ENCODE data around the gene HABP2.

The HABP2 gene

GRCh38 chr10:113554214-113554613 is 1.4 kb downstream of the HABP2 start:
- TF ChIP-seq FOXA1 (IDR thresholded peaks at IDR 0.05) (no peak), SP1 (IDR thresholded peaks at IDR 0.05) (no peak), LEF1 (IDR thresholded peaks at IDR 0.05; ENCODE audit: borderline replicate concordance) (no peak), FOXM1 (IDR thresholded peaks at IDR 0.05; ENCODE audit: borderline replicate concordance) (no peak)
- CTCF ChIA-PET = interaction anchor here (0.8 to 1.4 kb wide), 2 partner anchors 9 to 13 kb away, joined by 3 read pairs; no protein-coding TSS in a partner anchor
- DNase-seq (ENCODE audit: extremely low spot score) = no peak
- POLR2A ChIA-PET = no interaction called here

GRCh38 chr10:113555245-113555644 is 2.4 kb downstream of the HABP2 start:
- POLR2A ChIA-PET = no interaction called here
- CTCF ChIA-PET = interaction anchor here (0.8 to 1.4 kb wide), 2 partner anchors 8 to 14 kb away, joined by 3 read pairs; no protein-coding TSS in a partner anchor
- DNase-seq (ENCODE audit: extremely low spot score) = no peak
- no peak for TF ChIP-seq PKNOX1 (IDR thresholded peaks at IDR 0.05)
- no peak for TF ChIP-seq LEF1 (IDR thresholded peaks at IDR 0.05; ENCODE audit: borderline replicate concordance)
- TF ChIP-seq SUZ12 (IDR thresholded peaks at IDR 0.05) = no peak
- no peak for TF ChIP-seq HDGF (IDR thresholded peaks at IDR 0.05; ENCODE audit: borderline replicate concordance)
- no peak for TF ChIP-seq CTBP1 (IDR thresholded peaks at IDR 0.05; ENCODE audit: borderline replicate concordance)
- TF ChIP-seq ELF4 (IDR thresholded peaks at IDR 0.05) = no peak
- no peak for TF ChIP-seq ARNT (IDR thresholded peaks at IDR 0.05)

- ChIA-PET POLR2A (no interaction called here), CTCF (interaction anchor here (1.1 kb wide), 1 partner anchor 35 kb away, joined by 3 read pairs; no protein-coding TSS in a partner anchor)
- DNase-seq (ENCODE audit: extremely low spot score) = no peak
- TF ChIP-seq L3MBTL2 (conservative IDR thresholded peaks at IDR 0.05) (no peak), SP1 (IDR thresholded peaks at IDR 0.05) (no peak), ELF4 (IDR thresholded peaks at IDR 0.05) (no peak), LEF1 (IDR thresholded peaks at IDR 0.05; ENCODE audit: borderline replicate concordance) (no peak), HDGF (IDR thresholded peaks at IDR 0.05; ENCODE audit: borderline replicate concordance) (no peak), FOXA1 (IDR thresholded peaks at IDR 0.05) (no peak)
These were observed 2.9 kb downstream of the HABP2 start for GRCh38 chr10:113555751-113556150.

- POLR2A ChIA-PET = no interaction called here
- DNase-seq (ENCODE audit: extremely low spot score) = no peak
- TF ChIP-seq SUZ12 (IDR thresholded peaks at IDR 0.05) (no peak), PKNOX1 (IDR thresholded peaks at IDR 0.05) (no peak), FOXK2 (IDR thresholded peaks at IDR 0.05) (no peak), BHLHE40 (IDR thresholded peaks at IDR 0.05; ENCODE audit: borderline replicate concordance) (no peak), LEF1 (IDR thresholded peaks at IDR 0.05; ENCODE audit: borderline replicate concordance) (no peak), CTBP1 (IDR thresholded peaks at IDR 0.05; ENCODE audit: borderline replicate concordance) (no peak), HDGF (IDR thresholded peaks at IDR 0.05; ENCODE audit: borderline replicate concordance) (no peak), L3MBTL2 (conservative IDR thresholded peaks at IDR 0.05) (no peak), ZNF384 (IDR thresholded peaks at IDR 0.05) (no peak), SP1 (IDR thresholded peaks at IDR 0.05) (no peak), ELF4 (IDR thresholded peaks at IDR 0.05) (no peak), ARNT (IDR thresholded peaks at IDR 0.05) (no peak), FOXA1 (IDR thresholded peaks at IDR 0.05) (no peak), NFRKB (IDR thresholded peaks at IDR 0.05) (no peak), TARDBP (IDR thresholded peaks at IDR 0.05) (no peak), FOXM1 (IDR thresholded peaks at IDR 0.05; ENCODE audit: borderline replicate concordance) (no peak)
- CTCF ChIA-PET = no interaction called here
These were observed 4.6 kb downstream of the HABP2 start for GRCh38 chr10:113557424-113557862.

- ChIA-PET CTCF (no interaction called here), POLR2A (no interaction called here)
- TF ChIP-seq TARDBP (IDR thresholded peaks at IDR 0.05) (no peak), FOXA1 (IDR thresholded peaks at IDR 0.05) (no peak), ELF4 (IDR thresholded peaks at IDR 0.05) (no peak), SUZ12 (IDR thresholded peaks at IDR 0.05) (no peak), FOXM1 (IDR thresholded peaks at IDR 0.05; ENCODE audit: borderline replicate concordance) (no peak), LEF1 (IDR thresholded peaks at IDR 0.05; ENCODE audit: borderline replicate concordance) (no peak), FOXK2 (IDR thresholded peaks at IDR 0.05) (no peak), BHLHE40 (IDR thresholded peaks at IDR 0.05; ENCODE audit: borderline replicate concordance) (no peak), SP1 (IDR thresholded peaks at IDR 0.05) (no peak), ZNF384 (IDR thresholded peaks at IDR 0.05) (no peak), PKNOX1 (IDR thresholded peaks at IDR 0.05) (no peak), ARNT (IDR thresholded peaks at IDR 0.05) (no peak)
- no peak for DNase-seq (ENCODE audit: extremely low spot score)
These were observed 5.1 kb downstream of the HABP2 start for GRCh38 chr10:113557903-113558321.

GRCh38 chr10:113560071-113560470 is 7.2 kb downstream of the HABP2 start:
- TF ChIP-seq L3MBTL2 (conservative IDR thresholded peaks at IDR 0.05) = no peak
- TF ChIP-seq ELF4 (IDR thresholded peaks at IDR 0.05) = no peak
- no peak for TF ChIP-seq FOXM1 (IDR thresholded peaks at IDR 0.05; ENCODE audit: borderline replicate concordance)
- no peak for TF ChIP-seq FOXA1 (IDR thresholded peaks at IDR 0.05)
- TF ChIP-seq FOXK2 (IDR thresholded peaks at IDR 0.05) = no peak
- no peak for TF ChIP-seq CTBP1 (IDR thresholded peaks at IDR 0.05; ENCODE audit: borderline replicate concordance)
- TF ChIP-seq LEF1 (IDR thresholded peaks at IDR 0.05; ENCODE audit: borderline replicate concordance) = no peak
- no peak for TF ChIP-seq SP1 (IDR thresholded peaks at IDR 0.05)
- no peak for DNase-seq (ENCODE audit: extremely low spot score)
- ChIA-PET POLR2A (no interaction called here), CTCF (no interaction called here)

- ChIA-PET CTCF (no interaction called here), POLR2A (no interaction called here)
- no peak for DNase-seq (ENCODE audit: extremely low spot score)
- no peak for TF ChIP-seq ARNT (IDR thresholded peaks at IDR 0.05)
- no peak for TF ChIP-seq ELF4 (IDR thresholded peaks at IDR 0.05)
- no peak for TF ChIP-seq BHLHE40 (IDR thresholded peaks at IDR 0.05; ENCODE audit: borderline replicate concordance)
- no peak for TF ChIP-seq TARDBP (IDR thresholded peaks at IDR 0.05)
- no peak for TF ChIP-seq FOXM1 (IDR thresholded peaks at IDR 0.05; ENCODE audit: borderline replicate concordance)
- TF ChIP-seq FOXA1 (IDR thresholded peaks at IDR 0.05) = no peak
- TF ChIP-seq L3MBTL2 (conservative IDR thresholded peaks at IDR 0.05) = no peak
- no peak for TF ChIP-seq PKNOX1 (IDR thresholded peaks at IDR 0.05)
- no peak for TF ChIP-seq SUZ12 (IDR thresholded peaks at IDR 0.05)
- no peak for TF ChIP-seq LEF1 (IDR thresholded peaks at IDR 0.05; ENCODE audit: borderline replicate concordance)
- TF ChIP-seq FOXK2 (IDR thresholded peaks at IDR 0.05) = no peak
- TF ChIP-seq NFRKB (IDR thresholded peaks at IDR 0.05) = no peak
These were observed 8.4 kb downstream of the HABP2 start for GRCh38 chr10:113561214-113561613.
